Thoracic aorta (tissue), 2 donors: ENCODE measurements around the gene XYLT1. TPM values are rescaled to one million over a fixed set of nuclear protein-coding genes. Genes with fewer than 3 reads are reported as not detected.
A peak's percentile ranks its signal among the peaks of the same experiment; 100 is the strongest.

Experiments
- ATAC-seq: fragments of 150-250 bp; one replicate; pipeline ENCODE4 v1.8.0; 2017; ENCODE audit warnings: low read depth; ENCODE audit not compliant: insufficient number of reproducible peaks, low FRiP score
- DNase-seq: peaks from one replicate; pipeline ENCODE4 v3.0.0-alpha.2; 2020; ENCODE audit warnings: low spot score
- H3K27ac ChIP-seq, 2 donors: fragments of 200-600 bp; sonication (generic); 1 replicate in 1 of 2; 2 replicates in 1 of 2; pipeline ENCODE4 v1.5.1; 2016; ENCODE audit warnings: mild to moderate bottlenecking in 2 of 2, moderate library complexity in 2 of 2
- H3K27me3 ChIP-seq: fragments of 200-600 bp; sonication (generic); replicated peaks from 2 replicates; pipeline ENCODE4 v1.6.0; 2016; ENCODE audit warnings: mild to moderate bottlenecking; ENCODE audit not compliant: insufficient read depth
- H3K36me3 ChIP-seq: fragments of 200-600 bp; sonication (generic); one replicate; pipeline ENCODE4 v1.5.1; 2016
- H3K4me1 ChIP-seq, 2 donors: fragments of 200-600 bp; sonication (generic); 1 replicate in 1 of 2; 2 replicates in 1 of 2; pipeline versions ENCODE4 v1.5.1 to v1.6.0; 2016; ENCODE audit warnings: low read depth in 2 of 2, mild to moderate bottlenecking in 1 of 2; ENCODE audit not compliant: control insufficient read depth in 1 of 2
- H3K4me3 ChIP-seq: fragments of 200-600 bp; sonication (generic); 2 replicates; pipeline ENCODE4 v1.5.1; 2016; ENCODE audit warnings: mild to moderate bottlenecking
- H3K9me3 ChIP-seq: fragments of 200-600 bp; sonication (generic); 2 replicates; pipeline ENCODE4 v1.5.1; 2016
- total RNA-seq, 2 donors: library from RNA; depleted of rRNA; stranded (reverse); fragments of >200 nt; gene quantifications; one replicate each; pipeline versions ENCODE4 v1.1.0 to v1.2.3, GENCODE V29; 2016
- TF ChIP-seq, protein P1 (sequence below): fragments of 200-600 bp; sonication (generic); IDR thresholded peaks from one replicate; pipeline ENCODE4 v1.5.1; 2019; ENCODE audit warnings: antibody characterized with exemption

XYLT1 gene
- total RNA-seq, 2 donors from 2014 or later: 13.1 to 22.5 TPM

DNA sequence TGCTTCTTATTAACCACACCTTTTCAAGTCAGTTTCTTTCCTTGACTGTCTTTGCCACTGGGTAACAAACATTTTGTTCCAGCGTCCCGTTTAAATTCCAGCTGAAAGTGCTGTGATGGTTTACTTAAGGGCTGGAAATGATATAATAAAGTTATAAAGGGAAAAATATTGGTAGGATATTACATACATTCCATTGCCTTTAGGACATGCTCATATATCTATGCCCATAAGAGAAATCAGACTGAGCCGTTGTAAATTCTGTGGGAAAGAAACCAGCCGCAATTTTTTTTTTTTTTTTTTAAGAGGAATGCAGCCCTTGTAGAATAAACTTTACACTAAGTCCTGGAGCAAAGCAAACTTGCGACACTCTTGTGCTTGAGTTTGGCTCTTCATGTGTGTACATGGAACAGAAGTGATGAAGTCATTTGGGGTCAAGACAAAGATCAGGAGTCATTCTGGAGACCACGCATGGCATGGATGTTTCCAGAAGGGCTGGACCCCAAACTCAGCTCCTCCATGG, 210.9 kb downstream of the XYLT1 start:
- H3K9me3 ChIP-seq: no peaks in the 10 kb centered on the region
- DNase-seq (no peak), ATAC-seq (no peak)
- TF ChIP-seq, protein P1, sequence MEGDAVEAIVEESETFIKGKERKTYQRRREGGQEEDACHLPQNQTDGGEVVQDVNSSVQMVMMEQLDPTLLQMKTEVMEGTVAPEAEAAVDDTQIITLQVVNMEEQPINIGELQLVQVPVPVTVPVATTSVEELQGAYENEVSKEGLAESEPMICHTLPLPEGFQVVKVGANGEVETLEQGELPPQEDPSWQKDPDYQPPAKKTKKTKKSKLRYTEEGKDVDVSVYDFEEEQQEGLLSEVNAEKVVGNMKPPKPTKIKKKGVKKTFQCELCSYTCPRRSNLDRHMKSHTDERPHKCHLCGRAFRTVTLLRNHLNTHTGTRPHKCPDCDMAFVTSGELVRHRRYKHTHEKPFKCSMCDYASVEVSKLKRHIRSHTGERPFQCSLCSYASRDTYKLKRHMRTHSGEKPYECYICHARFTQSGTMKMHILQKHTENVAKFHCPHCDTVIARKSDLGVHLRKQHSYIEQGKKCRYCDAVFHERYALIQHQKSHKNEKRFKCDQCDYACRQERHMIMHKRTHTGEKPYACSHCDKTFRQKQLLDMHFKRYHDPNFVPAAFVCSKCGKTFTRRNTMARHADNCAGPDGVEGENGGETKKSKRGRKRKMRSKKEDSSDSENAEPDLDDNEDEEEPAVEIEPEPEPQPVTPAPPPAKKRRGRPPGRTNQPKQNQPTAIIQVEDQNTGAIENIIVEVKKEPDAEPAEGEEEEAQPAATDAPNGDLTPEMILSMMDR: no peak
- no peaks in the 10 kb centered on the region for H3K36me3 ChIP-seq
- H3K27ac ChIP-seq: no peak overlapping the region
- H3K4me3 ChIP-seq: no peak overlapping the region
- H3K4me1 ChIP-seq: no peaks in the 10 kb centered on the region
- H3K27me3 ChIP-seq: no peaks in the 10 kb centered on the region

DNA sequence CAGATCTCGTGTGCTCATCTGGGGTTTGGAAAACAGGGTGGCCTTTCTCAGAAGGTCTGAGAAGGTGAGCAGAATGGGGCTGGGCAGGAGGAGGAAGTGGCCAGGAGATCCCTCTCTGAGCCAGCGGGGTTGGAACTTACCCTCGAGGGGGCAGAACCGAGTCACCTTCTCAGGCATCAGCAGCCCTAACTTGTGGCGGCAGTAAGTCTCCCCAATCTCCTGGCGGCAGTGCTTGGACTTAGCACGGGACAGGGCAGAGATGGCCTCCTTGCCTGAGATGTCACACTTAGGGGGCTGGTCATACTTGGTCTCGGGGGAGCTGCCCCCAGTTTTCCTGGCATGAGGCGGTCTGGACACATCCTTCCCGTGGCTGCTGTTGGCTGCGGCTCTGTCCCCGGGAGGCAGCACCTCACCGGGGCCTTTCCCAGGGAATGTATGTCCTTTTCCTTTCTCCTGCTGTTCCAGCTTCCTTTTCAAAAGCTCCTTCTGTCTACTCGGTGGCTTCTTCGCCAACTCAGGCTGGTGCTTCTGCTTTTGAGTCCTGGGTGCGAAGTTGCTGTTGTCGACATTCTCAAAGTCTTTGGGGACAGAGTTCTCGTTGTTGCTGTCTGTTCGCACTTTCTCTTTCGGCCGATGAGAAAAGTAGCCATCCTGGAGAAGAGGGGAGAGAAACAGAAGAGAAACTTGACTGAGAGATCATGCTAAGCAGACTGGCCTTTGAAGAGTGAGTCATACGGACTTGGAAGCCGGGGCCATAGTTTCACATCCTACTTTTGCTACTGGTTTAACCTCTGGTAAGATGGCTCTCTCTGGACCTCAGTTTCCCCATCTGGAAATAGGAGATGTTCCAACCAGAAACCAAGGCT, 211.7 kb downstream of the XYLT1 start:
- Histone ChIP-seq H3K9me3 (no peaks in the 10 kb centered on the region), H3K27ac (peak overlapping the region in 1 of 2 donors; percentile 23), H3K4me1 (no peaks in the 10 kb centered on the region), H3K4me3 (peak overlapping the region; percentile 30), H3K36me3 (no peaks in the 10 kb centered on the region), H3K27me3 (no peaks in the 10 kb centered on the region)
- TF ChIP-seq, protein P1: no peak
- DNase-seq (no peak), ATAC-seq (no peak)

DNA sequence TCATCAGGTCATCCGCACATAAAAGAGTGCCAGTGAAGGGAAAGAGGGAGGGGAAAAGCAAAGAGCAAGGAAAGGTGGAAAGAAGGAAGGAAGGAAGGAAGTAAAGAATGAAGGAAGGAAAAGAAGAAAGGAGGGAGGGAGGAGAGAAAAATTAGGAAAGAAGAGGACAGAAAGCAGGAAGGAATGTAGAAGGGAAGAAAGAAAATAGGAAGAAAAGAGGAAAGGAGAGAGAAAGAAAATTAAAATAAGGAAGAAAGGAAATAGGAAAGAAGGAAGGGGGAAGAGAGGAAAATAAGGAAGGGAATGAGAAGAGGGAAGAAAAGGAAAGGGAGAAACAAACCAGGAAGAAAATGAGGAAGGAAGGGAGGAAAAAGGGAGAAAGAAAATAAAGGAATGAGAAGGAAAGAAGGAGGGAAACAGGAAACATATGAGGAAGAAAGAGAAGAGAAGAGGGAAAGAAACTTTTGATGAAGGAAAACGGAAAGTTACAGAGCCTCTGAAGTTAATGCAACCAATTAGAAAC, 212.6 kb downstream of the XYLT1 start:
- Histone ChIP-seq H3K27me3 (no peaks in the 10 kb centered on the region), H3K4me1 (no peaks in the 10 kb centered on the region), H3K36me3 (no peaks in the 10 kb centered on the region), H3K9me3 (no peaks in the 10 kb centered on the region), H3K4me3 (no peak overlapping the region), H3K27ac (no peak overlapping the region)
- no peak for DNase-seq
- TF ChIP-seq, protein P1: no peak
- no peak for ATAC-seq

DNA sequence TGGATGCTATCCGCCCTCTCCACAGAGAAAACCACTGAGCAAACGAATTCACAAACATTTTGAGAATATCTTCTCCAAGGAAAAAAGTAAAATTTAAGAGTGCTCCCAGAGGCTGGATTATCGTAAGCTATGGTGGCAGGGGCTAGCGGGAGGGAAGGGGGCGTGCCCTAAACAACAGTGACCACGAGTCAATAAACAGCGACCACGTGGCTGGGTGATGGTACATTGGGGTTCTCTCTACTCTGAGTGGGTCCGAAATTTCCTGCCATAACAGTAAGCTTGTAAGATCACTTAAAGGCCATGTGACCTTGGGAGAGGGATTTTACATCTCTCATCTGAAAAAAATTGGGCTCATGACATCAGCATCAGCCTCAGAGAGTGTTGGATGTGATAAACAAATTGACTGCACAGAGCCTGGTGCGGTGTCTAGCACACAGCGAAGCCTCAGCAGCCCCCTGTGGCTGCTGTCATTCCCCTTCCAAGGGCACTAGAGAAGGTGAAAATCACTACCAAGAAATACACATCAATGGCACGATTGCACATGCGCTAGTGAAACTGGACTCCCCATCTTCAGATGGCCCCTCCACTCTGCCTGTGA, 213.2 kb downstream of the XYLT1 start:
- Histone ChIP-seq H3K36me3 (no peaks in the 10 kb centered on the region), H3K27me3 (no peaks in the 10 kb centered on the region), H3K9me3 (no peaks in the 10 kb centered on the region), H3K4me3 (no peak overlapping the region), H3K27ac (no peak overlapping the region), H3K4me1 (no peaks in the 10 kb centered on the region)
- ATAC-seq: no peak
- TF ChIP-seq, protein P1: no peak
- no peak for DNase-seq

DNA sequence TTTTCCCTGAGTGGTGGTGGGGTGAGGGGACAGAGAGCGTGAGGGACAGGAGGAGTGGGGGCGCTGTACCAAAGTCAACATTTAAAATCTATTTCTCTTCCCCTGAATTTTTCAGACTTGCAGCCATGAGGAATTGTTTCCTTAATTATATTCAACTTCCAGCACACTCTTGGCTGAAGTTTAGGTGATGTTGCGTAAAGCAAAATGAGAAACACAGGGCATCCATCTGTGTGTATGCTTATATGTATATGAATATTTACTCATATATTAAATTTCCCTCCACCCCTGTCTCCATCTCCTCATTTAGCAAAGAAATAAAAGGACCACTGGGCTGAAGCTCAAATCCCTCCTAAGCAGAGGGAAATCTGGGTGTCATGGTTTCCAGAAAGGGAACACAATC, 218.1 kb downstream of the XYLT1 start:
- Histone ChIP-seq H3K9me3 (no peaks in the 10 kb centered on the region), H3K4me3 (no peak overlapping the region), H3K27me3 (no peaks in the 10 kb centered on the region), H3K4me1 (no peaks in the 10 kb centered on the region), H3K36me3 (no peaks in the 10 kb centered on the region), H3K27ac (no peak overlapping the region)
- ATAC-seq: no peak
- DNase-seq: no peak
- TF ChIP-seq, protein P1: no peak
